CD4-positive, alpha-beta T cell (primary cell): ENCODE measurements around the gene TFG. TPM values are rescaled to one million over a fixed set of nuclear protein-coding genes. Genes with fewer than 3 reads are reported as not detected.

Source experiments
- ATAC-seq: fragments of 200-7000 bp; cut with Tn5 transposase; one replicate; pipeline ENCODE4 v1.10.0; 2022; ENCODE audit warnings: mild to moderate bottlenecking; ENCODE audit not compliant: poor library complexity
- CTCF ChIA-PET: fragments of 350-600 bp; sonication (Branson Sonifier 250); formaldehyde crosslinking; loops from one replicate; lab custom pipeline; 2021; ENCODE audit warnings: antibody characterized with exemption, inconsistent platforms; lab: Charles Lee
- POLR2A ChIA-PET: fragments of 350-600 bp; sonication (Branson Sonifier 250); formaldehyde crosslinking; loops from one replicate; lab custom pipeline; 2021; ENCODE audit warnings: antibody characterized with exemption, inconsistent platforms; lab: Charles Lee
- DNase-seq, 14 experiments: peaks; one replicate each; pipeline ENCODE4 v3.0.0-alpha.2; 2013 to 2020; ENCODE audit warnings: mixed read lengths in 2 of 14
- H3K27ac ChIP-seq, 2 donors: one replicate each; pipeline versions ENCODE4 v1.5.1 to v1.7.0; 2013; ENCODE audit warnings: low read length in 2 of 2, low read depth in 1 of 2, mild to moderate bottlenecking in 1 of 2
- H3K27me3 ChIP-seq, 2 experiments: 1 replicate in 1 of 2; 2 replicates in 1 of 2; pipeline versions ENCODE4 v1.6.1 to v1.7.0; 2013; ENCODE audit warnings: low read length in 2 of 2, control low read depth in 1 of 2, mild to moderate bottlenecking in 1 of 2, moderate library complexity in 1 of 2; ENCODE audit not compliant: insufficient read depth in 2 of 2, control insufficient read depth in 1 of 2
- H3K36me3 ChIP-seq: one replicate; pipeline ENCODE4 v1.6.1; 2013; ENCODE audit warnings: low read length, control low read depth; ENCODE audit not compliant: insufficient read depth
- H3K4me1 ChIP-seq: one replicate; pipeline ENCODE4 v1.6.1; 2013; ENCODE audit warnings: low read length, control low read depth; ENCODE audit not compliant: insufficient read depth
- H3K4me3 ChIP-seq: one replicate; pipeline ENCODE4 v1.5.1; 2013; ENCODE audit warnings: mild to moderate bottlenecking, low read length, moderate library complexity
- H3K9me3 ChIP-seq, 2 experiments: 1 replicate in 1 of 2; 2 replicates in 1 of 2; pipeline versions ENCODE4 v1.6.1 to v1.7.0; 2013; ENCODE audit warnings: low read length in 2 of 2, mild to moderate bottlenecking in 2 of 2, control low read depth in 1 of 2, moderate library complexity in 1 of 2; ENCODE audit not compliant: control insufficient read depth in 1 of 2, insufficient read depth in 1 of 2
- H3K27ac Mint-ChIP-seq: one replicate; pipeline ENCODE4 v1.8.0; 2020; ENCODE audit warnings: mixed read lengths
- H3K27me3 Mint-ChIP-seq: one replicate; pipeline ENCODE4 v1.8.0; 2021; ENCODE audit warnings: mixed read lengths
- H3K36me3 Mint-ChIP-seq: one replicate; pipeline ENCODE4 v1.8.0; 2021; ENCODE audit warnings: low read depth, mixed read lengths
- H3K4me1 Mint-ChIP-seq: one replicate; pipeline ENCODE4 v1.8.0; 2021; ENCODE audit warnings: low read depth, mixed read lengths
- H3K4me3 Mint-ChIP-seq: one replicate; pipeline ENCODE4 v1.8.0; 2020; ENCODE audit warnings: mild to moderate bottlenecking, mixed read lengths
- H3K9me3 Mint-ChIP-seq: one replicate; pipeline ENCODE4 v1.8.0; 2020; ENCODE audit warnings: mixed read lengths
- CTCF ChIP-seq: fragments of 200-600 bp; IDR thresholded peaks from one replicate; pipeline ENCODE4 v1.8.0; 2022; ENCODE audit warnings: antibody characterized with exemption, mild to moderate bottlenecking
- intact Hi-C, 2 experiments: fragments of 100-400 bp; cut with DNase I in 1 of 2; cut with micrococcal nuclease in 1 of 2; formaldehyde crosslinking; loops; one replicate each; pipeline versions ENCODE4 v1.15.1 to v1.9.0; 2023 to 2025; cut with DNase I, micrococcal nuclease
- total RNA-seq, 174 experiments: library from RNA in 2 of 174; stranded (reverse) in 2 of 174; gene quantifications; one replicate each; pipeline ENCODE4 v1.2.3 and lab custom pipeline; 2021 to 2026

TFG gene
- total RNA-seq, 2 experiments from 2014 or later = 56.5 to 58.8 TPM

GRCh38 chr3:100697172-100697571, 12.1 kb upstream of the TFG start:
- H3K9me3 ChIP-seq = no peaks in the 10 kb centered on the region
- CTCF ChIA-PET = interaction anchor here (0.9 kb wide), 1 partner anchor 28 kb away, joined by 3 read pairs; no protein-coding TSS in a partner anchor
- POLR2A ChIA-PET = no interaction called here
- Mint-ChIP-seq H3K4me1 (no peaks in the 10 kb centered on the region), H3K36me3 (no peaks in the 10 kb centered on the region), H3K27ac (no peak overlapping the region), H3K9me3 (no peaks in the 10 kb centered on the region), H3K27me3 (peaks cover 79% of the 10 kb centered on the region), H3K4me3 (no peak overlapping the region)
- no peak overlapping the region for H3K4me3 ChIP-seq
- DNase-seq = no peak
- no peaks in the 10 kb centered on the region for H3K4me1 ChIP-seq
- TF ChIP-seq CTCF = no peak
- intact Hi-C loops = no loop called here
- no peak overlapping the region for H3K27ac ChIP-seq
- peaks cover 12 to 24% of the 10 kb centered on the region in 2 experiments for H3K27me3 ChIP-seq
- H3K36me3 ChIP-seq = no peaks in the 10 kb centered on the region
- ATAC-seq = no peak

- DNase-seq (no peak), ATAC-seq (no peak)
- Mint-ChIP-seq H3K4me3 (no peak overlapping the region), H3K9me3 (no peaks in the 10 kb centered on the region), H3K27me3 (peaks cover 76% of the 10 kb centered on the region), H3K36me3 (no peaks in the 10 kb centered on the region), H3K4me1 (no peaks in the 10 kb centered on the region), H3K27ac (no peak overlapping the region)
- POLR2A ChIA-PET = no interaction called here
- intact Hi-C loops = no loop called here
- no peaks in the 10 kb centered on the region for H3K36me3 ChIP-seq
- H3K27me3 ChIP-seq = peaks cover 9 to 24% of the 10 kb centered on the region in 2 experiments
- no peak for TF ChIP-seq CTCF
- no peak overlapping the region for H3K27ac ChIP-seq
- CTCF ChIA-PET = no interaction called here
- H3K4me3 ChIP-seq = no peak overlapping the region
- no peaks in the 10 kb centered on the region for H3K4me1 ChIP-seq
- no peaks in the 10 kb centered on the region for H3K9me3 ChIP-seq
These were observed 11.5 kb upstream of the TFG start for GRCh38 chr3:100697723-100698285.

- Histone ChIP-seq H3K4me3 (no peak overlapping the region), H3K27ac (no peak overlapping the region), H3K4me1 (no peaks in the 10 kb centered on the region), H3K27me3 (peaks cover 9 to 19% of the 10 kb centered on the region in 2 experiments), H3K36me3 (no peaks in the 10 kb centered on the region), H3K9me3 (no peaks in the 10 kb centered on the region)
- ChIA-PET POLR2A (no interaction called here), CTCF (no interaction called here)
- no peak overlapping the region for H3K27ac Mint-ChIP-seq
- H3K36me3 Mint-ChIP-seq = no peaks in the 10 kb centered on the region
- no peaks in the 10 kb centered on the region for H3K9me3 Mint-ChIP-seq
- no peak for TF ChIP-seq CTCF
- no peaks in the 10 kb centered on the region for H3K4me1 Mint-ChIP-seq
- H3K27me3 Mint-ChIP-seq = peaks cover 85% of the 10 kb centered on the region
- no peak for ATAC-seq
- no peak for DNase-seq
- intact Hi-C loops = no loop called here
- no peak overlapping the region for H3K4me3 Mint-ChIP-seq
These were observed 10.6 kb upstream of the TFG start for GRCh38 chr3:100698736-100699135.
